HepG2 (cell line): ENCODE data around the gene ATP5F1E. TPM values are rescaled to one million over a fixed set of nuclear protein-coding genes. Genes with fewer than 3 reads are reported as not detected.

Experiments
- CEBPZ ChIP-seq: IDR thresholded peaks from 2 replicates; pipeline ENCODE4 v1.6.1; 2012; ENCODE audit warnings: low read length, improper control_type of control experiment
- CREM ChIP-seq, 2 experiments: sonication (generic) in 1 of 2; formaldehyde crosslinking in 1 of 2; IDR thresholded peaks; 2 replicates each; pipeline versions ENCODE4 v1.4.0 to v1.6.1; 2016 to 2020; ENCODE audit warnings: antibody characterized with exemption in 1 of 2, mild to moderate bottlenecking in 1 of 2, missing genetic modification reagents in 1 of 2
- FOXK1 ChIP-seq: sonication (generic); formaldehyde crosslinking; IDR thresholded peaks from 2 replicates; pipeline ENCODE4 v1.4.0; 2020; ENCODE audit warnings: low read depth, missing genetic modification reagents, borderline replicate concordance
- HNF4G ChIP-seq, 2 experiments: sonication (generic) in 1 of 2; formaldehyde crosslinking in 1 of 2; IDR thresholded peaks; 2 replicates each; pipeline versions ENCODE4 v1.4.0 to v1.6.1; 2011 to 2020; ENCODE audit warnings: borderline replicate concordance in 2 of 2, low read depth in 2 of 2, mild to moderate bottlenecking in 2 of 2, low read length in 1 of 2, missing genetic modification reagents in 1 of 2, moderate library complexity in 1 of 2
- PRDM10 ChIP-seq: sonication (generic); formaldehyde crosslinking; IDR thresholded peaks from 2 replicates; pipeline ENCODE4 v1.4.0; 2020; ENCODE audit warnings: low read depth, missing genetic modification reagents
- RCOR2 ChIP-seq: IDR thresholded peaks from 2 replicates; pipeline ENCODE4 v1.6.1; 2016; ENCODE audit warnings: missing biosample characterization, missing genetic modification reagents
- SALL1 ChIP-seq: sonication (generic); formaldehyde crosslinking; IDR thresholded peaks from 2 replicates; pipeline ENCODE4 v1.8.0; 2022; ENCODE audit warnings: mild to moderate bottlenecking, missing genetic modification reagents
- SAP130 ChIP-seq: IDR thresholded peaks from 2 replicates; pipeline ENCODE4 v1.6.1; 2016; ENCODE audit warnings: low read depth
- STAT5B ChIP-seq: sonication (generic); formaldehyde crosslinking; IDR thresholded peaks from 2 replicates; pipeline ENCODE4 v1.4.0; 2020; ENCODE audit warnings: missing genetic modification reagents
- TP53 ChIP-seq: sonication (generic); formaldehyde crosslinking; conservative IDR thresholded peaks from 2 replicates; pipeline ENCODE4 v1.4.0; 2020; ENCODE audit warnings: missing genetic modification reagents
- TRIM24 ChIP-seq: sonication (generic); formaldehyde crosslinking; IDR thresholded peaks from 2 replicates; pipeline ENCODE4 v1.8.0; 2022; ENCODE audit warnings: mild to moderate bottlenecking, missing genetic modification reagents
- ZBTB3 ChIP-seq: sonication (generic); formaldehyde crosslinking; IDR thresholded peaks from 2 replicates; pipeline ENCODE4 v1.4.0; 2020; ENCODE audit warnings: low read depth, mild to moderate bottlenecking, moderate library complexity, missing genetic modification reagents, borderline replicate concordance
- ZBTB37 ChIP-seq: sonication (generic); formaldehyde crosslinking; IDR thresholded peaks from 2 replicates; pipeline ENCODE4 v1.4.0; 2020; ENCODE audit warnings: mild to moderate bottlenecking, missing genetic modification reagents
- ZNF280B ChIP-seq: sonication (generic); formaldehyde crosslinking; IDR thresholded peaks from 2 replicates; pipeline ENCODE4 v1.5.0; 2020; ENCODE audit warnings: missing genetic modification reagents, mild to moderate bottlenecking, borderline replicate concordance
- ZNF577 ChIP-seq: sonication (generic); formaldehyde crosslinking; IDR thresholded peaks from 2 replicates; pipeline ENCODE4 v1.4.0; 2020; ENCODE audit warnings: mild to moderate bottlenecking, low read depth, missing genetic modification reagents, borderline replicate concordance
- ZNF644 ChIP-seq: IDR thresholded peaks from 2 replicates; pipeline ENCODE4 v1.6.1; 2016; ENCODE audit warnings: low read depth
- ZNF720 ChIP-seq: sonication (generic); formaldehyde crosslinking; IDR thresholded peaks from 2 replicates; pipeline ENCODE4 v1.4.0; 2020; ENCODE audit warnings: missing genetic modification reagents
- polyA plus RNA-seq, 8 experiments: library from polyadenylated mRNA; depleted of rRNA in 3 of 8; stranded (reverse) in 7 of 8; unstranded in 1 of 8; fragments of >200 nt; fragmentation: Illumina TruSeq in 4 of 8; extraction: Trizol in 4 of 8; gene quantifications; 2 replicates each; pipeline versions ENCODE4 v1.2.1 to v1.2.3, GENCODE V29; 2011 to 2016; ENCODE audit warnings: low read depth in 4 of 8, missing spikeins in 1 of 8, mixed read lengths in 1 of 8; ENCODE audit not compliant: insufficient read depth in 1 of 8
- total RNA-seq, 5 experiments: library from RNA; depleted of rRNA; stranded (reverse); fragments of >200 nt; fragmentation: Illumina TruSeq; extraction: Trizol; gene quantifications; 2 replicates each; pipeline ENCODE4 v1.2.3, GENCODE V29; 2016; ENCODE audit warnings: low read depth in 1 of 5

The ATP5F1E gene
- total and polyA plus RNA-seq, 2 of the 13 experiments (the other 11 are each of a cell fraction or from before 2014, with no cell fraction given), result 121 to 134 TPM

- TF ChIP-seq PRDM10 (peak; percentile 54), CREM (IDR thresholded peaks at IDR 0.05) (no peak), CREM (CRISPR knock-in tag; IDR thresholded peaks at IDR 0.05) (no peak), ZBTB37 (peak; percentile 85), TRIM24 (CRISPR knock-in tag) (no peak), ZNF280B (no peak), ZNF577 (CRISPR knock-in tag) (no peak), TP53 (CRISPR knock-in tag) (no peak), FOXK1 (CRISPR knock-in tag) (0 out of 2 replicates have a peak, but pooled peaks have one; percentile 18), RCOR2 (CRISPR knock-in tag) (peak; percentile 69; the same call in 1 of the 2 replicates), HNF4G (IDR thresholded peaks at IDR 0.05; ENCODE audit: borderline replicate concordance, low read depth, low read length) (no peak), HNF4G (CRISPR knock-in tag; IDR thresholded peaks at IDR 0.05; ENCODE audit: borderline replicate concordance, low read depth) (no peak), SAP130 (CRISPR knock-in tag) (peak; percentile 56), ZBTB3 (CRISPR knock-in tag) (no peak), CEBPZ (no peak), ZNF644 (CRISPR knock-in tag) (peak; percentile 48; the same call in 1 of the 2 replicates), SALL1 (CRISPR knock-in tag) (peak; percentile 31; the same call in 1 of the 2 replicates), ZNF720 (CRISPR knock-in tag) (0 out of 2 replicates have a peak, but pooled peaks have one; percentile 3), STAT5B (CRISPR knock-in tag) (no peak)
Observed at GRCh38 chr20:59010995-59011873, 20.9 kb downstream of the ATP5F1E start (continued).
